NCI-H82 treated with DMSO at 0.1 percent for 48 hours (cell line): ENCODE measurements around the gene BMP2.

Experiments
- DNase-seq: peaks from one replicate; lab custom pipeline; 2025; ENCODE audit not compliant: unreplicated experiment; lab: John Stamatoyannopoulos, UW

The BMP2 gene

DNA sequence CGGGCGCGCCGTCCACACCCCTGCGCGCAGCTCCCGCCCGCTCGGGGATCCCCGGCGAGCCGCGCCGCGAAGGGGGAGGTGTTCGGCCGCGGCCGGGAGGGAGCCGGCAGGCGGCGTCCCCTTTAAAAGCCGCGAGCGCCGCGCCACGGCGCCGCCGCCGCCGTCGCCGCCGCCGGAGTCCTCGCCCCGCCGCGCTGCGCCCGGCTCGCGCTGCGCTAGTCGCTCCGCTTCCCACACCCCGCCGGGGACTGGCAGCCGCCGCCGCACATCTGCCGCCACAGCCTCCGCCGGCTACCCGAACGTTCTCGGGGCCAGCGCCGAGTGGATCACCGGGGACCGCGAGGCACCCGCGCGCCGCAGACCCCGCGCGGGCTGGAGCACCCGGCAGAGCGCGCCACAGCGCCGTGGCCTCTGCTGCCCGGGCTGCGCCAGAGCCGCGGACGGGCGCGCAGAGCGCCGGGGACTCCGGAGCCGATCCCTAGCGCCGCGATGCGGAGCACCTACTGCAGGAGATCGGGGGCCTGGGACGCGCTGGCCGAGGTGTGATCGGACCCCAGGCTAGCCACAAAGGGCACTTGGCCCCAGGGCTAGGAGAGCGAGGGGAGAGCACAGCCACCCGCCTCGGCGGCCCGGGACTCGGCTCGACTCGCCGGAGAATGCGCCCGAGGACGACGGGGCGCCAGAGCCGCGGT is at the start of gene BMP2:
Gene BMP2 (plus strand): TSS at position 151 of the 692 bp plus-strand sequence. CDS start 2,441 bp downstream, outside the sequence.
- DNase-seq, result no peak

DNA sequence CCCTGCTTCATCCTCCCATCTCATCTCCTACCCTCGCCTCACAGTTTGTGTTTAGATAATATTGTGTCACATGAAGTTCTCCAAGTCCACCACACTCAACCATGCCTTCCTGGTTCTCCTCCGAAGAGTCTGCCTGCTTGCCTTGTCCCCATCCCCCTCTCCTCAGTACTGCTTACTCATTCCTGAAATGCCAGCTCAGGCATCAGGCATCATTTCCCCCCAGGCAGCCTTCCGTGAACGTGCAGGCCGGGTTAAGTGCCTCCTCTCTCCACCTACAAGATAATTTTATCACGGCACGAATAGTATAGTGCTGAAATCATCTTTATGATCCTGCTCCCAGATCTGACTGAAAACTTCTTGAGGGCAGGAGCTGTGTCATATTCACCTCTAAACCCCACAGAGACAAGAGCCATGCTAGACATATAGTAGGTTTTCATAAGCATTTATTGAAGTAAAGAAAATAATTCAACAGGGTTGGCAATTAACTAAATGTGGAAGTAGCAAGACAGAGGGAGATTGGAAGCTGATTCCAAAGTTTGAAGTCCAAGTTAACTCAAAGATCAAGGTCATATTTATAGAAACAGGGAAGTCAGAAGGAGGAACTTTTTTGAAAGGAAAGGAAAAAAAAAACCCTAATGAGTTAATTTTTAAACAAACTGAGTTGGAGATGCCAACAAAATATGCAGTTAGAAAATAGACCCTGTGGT is 48.7 kb upstream of the BMP2 start:
- DNase-seq, result no peak

DNA sequence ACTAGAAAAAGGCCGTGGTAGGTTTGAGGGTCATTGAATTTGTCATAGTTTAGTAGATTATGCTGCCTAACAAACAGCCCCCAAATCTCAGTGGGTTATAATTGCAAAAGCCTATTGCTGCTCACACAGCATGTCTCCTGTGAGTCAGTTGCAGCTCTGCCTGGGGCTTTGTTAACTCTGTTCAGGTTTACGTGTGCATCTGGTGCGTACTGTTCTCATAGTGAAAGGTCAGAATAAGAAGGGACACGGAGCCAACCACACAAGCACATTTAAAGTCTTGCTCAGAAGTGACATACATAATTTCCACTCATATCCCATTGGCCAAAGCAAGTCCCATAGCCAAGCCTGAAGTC is 48.1 kb upstream of the BMP2 start:
- no peak for DNase-seq

DNA sequence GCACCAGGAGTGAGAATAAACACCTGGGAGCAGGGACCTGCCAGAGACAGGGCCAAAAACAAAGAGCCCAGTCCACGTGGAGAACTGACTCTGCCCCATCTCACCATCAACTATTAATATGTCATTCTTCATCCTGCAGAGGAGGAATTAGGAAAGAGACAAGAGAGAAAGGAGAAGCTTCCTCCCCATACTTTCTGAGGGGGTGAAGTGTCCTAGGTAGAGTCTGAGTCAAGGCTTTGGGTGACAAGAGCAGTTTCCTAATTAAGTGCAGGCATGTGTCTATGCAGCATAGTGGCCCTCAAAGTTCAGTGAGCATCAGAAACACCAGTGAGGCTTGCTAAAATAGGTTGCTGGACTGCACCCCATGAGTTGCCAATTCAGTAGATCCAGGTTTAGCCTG is 40.7 kb upstream of the BMP2 start:
- no peak for DNase-seq

DNA sequence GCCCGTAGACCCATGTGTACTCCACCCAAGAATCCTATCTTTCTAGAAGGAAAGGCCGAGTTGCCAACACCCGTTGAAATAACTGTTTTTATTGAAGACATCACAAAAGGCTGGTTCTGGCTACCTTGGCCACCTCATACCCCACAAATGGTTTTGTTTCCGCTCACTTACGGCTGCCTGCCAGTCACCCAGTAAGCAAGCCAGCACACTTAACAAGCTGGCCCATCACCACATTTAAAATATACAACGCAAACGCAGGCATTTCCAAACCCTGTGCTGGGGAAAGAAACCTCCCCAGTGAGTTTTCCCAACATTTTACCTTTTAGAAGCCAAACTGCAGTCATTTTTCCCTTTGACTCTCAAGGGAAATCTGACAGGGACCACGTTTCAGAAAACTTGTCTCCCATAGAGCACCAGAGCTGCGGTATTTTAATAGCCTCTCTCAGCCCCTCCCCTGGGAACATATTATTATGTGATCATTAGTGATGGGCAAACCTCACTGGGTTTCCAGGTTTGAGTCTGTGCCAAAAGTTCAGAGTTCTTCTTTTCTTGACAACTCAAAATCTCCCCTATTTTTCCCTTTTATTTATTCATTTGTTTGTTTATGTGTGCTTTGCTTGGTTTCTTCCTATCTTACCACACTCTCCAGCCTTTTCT is 36.7 kb upstream of the BMP2 start:
- DNase-seq, result no peak

DNA sequence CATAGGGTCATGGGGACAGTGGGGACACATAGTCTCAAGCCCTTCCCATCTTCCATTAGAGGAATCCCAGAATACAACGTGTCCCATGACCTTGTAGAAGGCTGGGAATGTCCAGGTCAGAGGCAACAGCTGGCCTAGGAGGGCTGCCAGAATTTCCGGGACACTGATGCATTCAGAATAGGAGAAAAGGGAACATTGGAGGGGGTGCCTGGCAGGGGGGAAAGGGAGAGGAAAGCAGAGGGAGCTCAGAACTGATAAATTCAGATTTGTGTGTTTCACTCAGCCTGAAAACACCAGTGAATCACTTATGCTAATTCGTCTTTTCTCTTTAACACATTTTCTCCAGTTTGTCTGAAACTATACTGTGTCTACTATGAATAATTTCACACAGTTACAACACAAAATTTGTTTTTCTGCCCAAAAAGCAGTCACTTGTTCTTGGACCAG is 35.5 kb upstream of the BMP2 start:
- DNase-seq, result no peak

DNA sequence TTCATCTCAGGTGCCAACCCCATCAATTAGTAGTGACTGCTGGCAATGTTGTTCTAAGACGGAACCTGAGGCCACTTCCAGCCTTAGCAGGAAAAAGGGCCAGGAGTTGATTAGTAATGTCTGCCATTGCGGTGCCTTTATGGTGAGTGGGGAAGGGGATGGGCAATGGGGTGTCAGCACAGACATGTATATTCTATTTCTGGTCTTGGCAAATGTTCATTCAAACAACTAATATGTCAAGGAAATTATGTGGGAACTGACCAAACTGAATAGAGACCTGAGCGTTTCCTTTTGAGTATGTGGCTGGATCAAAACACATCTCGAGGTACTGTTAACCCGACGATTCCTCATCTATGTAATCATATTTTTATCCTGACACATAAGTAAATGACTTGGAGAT is 34.6 kb upstream of the BMP2 start:
- DNase-seq, result no peak

DNA sequence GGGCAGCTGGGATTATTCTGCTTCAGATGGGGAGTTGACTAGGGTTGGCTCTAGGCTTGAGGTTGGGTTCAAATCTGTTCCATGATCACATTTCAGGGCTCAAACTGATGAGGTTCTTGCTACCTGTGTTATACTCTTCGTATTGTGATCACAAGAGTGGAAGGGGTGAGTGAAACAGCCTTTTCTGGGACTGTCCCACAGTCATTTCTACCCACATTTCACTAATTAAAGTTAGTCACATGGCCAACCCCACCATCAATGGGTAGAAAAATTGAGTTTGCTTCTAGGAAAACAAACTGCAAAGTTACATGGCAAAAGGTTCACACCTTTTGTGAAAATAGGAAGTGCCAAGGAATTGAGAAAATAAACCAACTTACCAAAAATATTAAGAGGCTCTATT is 33.5 kb upstream of the BMP2 start:
- no peak for DNase-seq

DNA sequence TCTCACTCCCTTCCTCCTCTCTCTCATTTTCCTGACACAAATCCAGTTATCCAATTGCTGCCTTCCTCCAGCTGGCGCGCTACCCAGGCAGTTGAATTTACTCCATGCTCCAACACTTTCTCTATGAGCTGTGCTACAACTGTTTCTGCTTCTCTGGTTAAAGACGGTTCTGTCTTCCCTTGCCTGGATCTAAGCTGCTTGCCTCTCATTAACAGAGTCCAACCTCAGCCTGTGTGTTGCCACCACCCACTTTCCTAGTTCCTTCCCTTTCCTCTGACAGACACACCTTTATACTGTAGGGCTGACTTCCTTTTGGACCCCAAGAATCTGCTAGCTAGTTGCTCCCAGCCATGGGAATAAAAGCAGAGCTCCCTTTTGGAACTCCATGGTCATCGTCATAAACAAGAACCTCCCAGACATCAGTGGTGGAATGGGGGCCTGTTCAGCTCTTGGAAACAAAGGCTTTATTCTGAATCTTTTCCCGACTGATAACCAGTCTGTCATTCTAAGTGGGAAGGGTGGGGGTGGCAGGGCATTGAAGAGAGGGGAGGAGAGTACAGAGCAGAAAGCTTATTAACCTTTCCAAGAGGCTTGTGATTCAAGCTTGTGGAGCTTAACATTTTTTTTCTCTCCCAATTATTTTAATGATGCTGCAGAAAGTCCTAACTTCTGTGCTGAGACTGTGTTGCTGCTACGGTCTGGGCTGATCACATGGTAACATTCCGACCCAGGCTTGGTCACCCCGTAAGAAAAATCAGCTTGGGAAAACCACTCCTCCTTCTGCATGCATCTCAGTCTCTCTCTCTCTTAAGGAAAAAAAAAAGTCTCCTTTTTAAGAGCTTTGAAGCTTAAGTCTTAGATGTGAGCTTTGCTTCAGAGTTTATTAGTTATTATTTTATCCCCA is 31.3 kb upstream of the BMP2 start:
- peak; percentile 17 for DNase-seq

DNA sequence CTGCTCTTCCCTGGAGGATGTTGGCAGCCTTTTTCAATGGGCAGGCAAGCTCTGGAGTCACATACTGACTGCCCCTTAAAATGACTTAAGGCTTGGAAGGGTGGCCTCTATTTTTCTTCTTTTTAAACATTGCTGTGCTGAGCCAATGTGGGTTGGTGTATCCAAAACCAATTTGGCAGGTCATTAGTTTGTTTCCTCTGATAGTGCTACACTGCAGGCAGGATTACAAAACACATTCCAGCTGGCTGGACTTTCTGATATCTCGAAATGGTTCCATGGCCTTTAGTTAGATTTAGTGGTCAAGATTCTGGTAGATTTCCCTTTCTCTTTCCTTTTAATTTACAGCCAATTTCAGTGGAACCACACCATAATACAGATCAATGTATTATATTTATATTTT is 28.1 kb upstream of the BMP2 start:
- no peak for DNase-seq

DNA sequence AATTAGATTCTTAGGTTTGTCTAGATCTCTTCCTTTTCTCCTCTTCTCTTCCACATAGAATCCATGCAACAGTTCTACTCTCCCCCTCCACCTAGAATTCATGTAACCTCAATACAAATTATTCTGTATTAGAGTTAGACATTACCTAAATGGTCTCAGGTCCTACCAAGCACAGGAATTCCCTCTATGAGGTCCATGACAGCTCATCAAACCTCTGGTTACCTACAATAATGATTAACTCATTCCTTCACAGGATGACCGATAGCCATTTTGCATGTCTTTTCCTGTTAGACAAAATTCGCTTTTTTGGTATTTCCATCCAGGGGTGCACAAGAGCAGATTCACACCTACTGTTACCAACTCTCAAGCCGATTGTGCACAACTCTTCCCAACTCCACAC is 27.4 kb upstream of the BMP2 start:
- DNase-seq, result no peak

DNA sequence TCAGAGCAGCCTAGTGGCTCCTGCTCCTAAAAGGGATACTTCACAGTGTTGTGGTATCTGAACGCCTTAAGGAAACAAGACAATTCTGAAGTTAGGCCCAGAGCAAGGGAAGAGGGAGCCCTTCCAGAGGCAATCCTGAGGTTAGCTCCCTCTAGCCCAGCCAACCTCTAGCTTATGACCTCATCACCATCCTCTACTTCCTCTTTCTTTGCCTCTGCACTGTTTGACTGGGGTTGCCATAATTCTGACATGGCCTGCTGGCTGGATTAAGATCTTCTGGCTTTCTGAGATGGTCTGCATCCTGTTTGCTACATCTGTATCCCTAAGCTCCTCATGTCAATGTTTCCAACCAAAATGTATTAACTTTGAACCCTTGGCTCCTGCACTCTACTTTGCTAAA is 23.3 kb upstream of the BMP2 start:
- DNase-seq, result no peak

DNA sequence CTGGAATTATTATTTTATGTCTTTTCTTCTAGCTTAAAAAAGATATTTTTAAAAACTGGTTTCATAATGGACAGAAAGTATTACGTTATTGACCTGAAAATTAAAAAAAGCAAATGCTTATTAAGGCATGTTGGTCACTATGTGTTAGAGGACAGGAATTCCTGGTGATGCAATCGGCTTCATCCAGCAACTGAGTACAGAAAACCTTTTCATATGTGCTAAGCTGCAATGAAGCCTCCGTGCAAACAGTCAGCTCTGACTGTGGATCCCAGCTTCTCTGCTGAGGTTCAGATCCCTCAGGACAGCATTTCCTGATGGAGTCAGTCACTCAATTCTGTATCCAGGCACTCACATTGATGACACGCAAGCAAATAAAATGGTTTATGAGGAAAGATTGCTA is 22.7 kb upstream of the BMP2 start:
- no peak for DNase-seq

DNA sequence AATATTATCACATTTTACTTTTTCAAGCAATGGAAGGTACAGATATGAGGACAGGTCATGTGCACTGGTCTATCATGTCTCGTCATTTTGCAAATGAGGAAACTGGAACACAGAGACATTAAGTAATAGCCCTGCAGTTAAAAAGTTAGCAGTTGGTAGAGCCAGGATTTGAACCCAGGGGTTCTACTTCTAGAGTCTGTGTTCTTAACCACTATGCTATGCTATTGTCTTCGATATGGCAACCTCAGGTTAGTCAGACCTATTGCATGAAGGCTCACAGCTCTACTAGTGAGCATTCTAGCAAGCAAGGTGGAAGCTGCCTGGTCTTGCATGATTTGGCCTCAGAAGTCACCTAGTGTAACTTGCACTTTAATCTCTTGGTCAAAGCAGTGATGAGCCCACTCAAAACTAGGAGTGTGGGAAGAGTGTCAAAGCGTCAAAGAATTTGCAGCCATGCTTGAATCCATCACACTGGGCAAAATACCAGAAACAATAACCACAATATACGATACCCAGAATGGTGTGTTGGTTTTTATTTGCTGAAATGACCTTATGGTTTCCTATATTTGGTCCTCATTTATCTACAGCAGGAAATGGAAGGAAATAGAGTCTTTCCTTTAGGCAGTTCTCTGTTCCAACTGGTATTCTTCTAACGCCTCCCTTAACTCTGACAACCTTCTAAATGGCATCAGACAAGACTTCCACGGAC is 20.4 kb upstream of the BMP2 start:
- DNase-seq, result no peak

DNA sequence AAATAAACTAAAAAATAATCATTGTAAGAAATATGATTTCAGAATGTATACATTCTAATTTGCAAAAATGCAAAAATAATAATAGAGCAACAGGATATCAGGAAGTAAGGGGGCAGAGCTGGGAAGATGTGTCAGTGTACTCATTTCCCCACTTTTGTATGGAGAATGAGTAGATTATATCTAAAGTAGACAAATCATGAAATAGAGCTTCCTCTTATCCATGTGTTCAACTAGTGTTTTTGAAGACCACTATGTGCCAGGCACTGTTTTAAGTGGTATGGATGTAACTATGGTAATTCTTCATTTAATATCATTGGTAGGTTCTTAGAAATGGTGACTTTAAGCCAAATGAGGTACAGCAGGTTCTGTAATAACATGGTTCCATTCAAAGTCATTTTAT is 17.0 kb upstream of the BMP2 start:
- no peak for DNase-seq

DNA sequence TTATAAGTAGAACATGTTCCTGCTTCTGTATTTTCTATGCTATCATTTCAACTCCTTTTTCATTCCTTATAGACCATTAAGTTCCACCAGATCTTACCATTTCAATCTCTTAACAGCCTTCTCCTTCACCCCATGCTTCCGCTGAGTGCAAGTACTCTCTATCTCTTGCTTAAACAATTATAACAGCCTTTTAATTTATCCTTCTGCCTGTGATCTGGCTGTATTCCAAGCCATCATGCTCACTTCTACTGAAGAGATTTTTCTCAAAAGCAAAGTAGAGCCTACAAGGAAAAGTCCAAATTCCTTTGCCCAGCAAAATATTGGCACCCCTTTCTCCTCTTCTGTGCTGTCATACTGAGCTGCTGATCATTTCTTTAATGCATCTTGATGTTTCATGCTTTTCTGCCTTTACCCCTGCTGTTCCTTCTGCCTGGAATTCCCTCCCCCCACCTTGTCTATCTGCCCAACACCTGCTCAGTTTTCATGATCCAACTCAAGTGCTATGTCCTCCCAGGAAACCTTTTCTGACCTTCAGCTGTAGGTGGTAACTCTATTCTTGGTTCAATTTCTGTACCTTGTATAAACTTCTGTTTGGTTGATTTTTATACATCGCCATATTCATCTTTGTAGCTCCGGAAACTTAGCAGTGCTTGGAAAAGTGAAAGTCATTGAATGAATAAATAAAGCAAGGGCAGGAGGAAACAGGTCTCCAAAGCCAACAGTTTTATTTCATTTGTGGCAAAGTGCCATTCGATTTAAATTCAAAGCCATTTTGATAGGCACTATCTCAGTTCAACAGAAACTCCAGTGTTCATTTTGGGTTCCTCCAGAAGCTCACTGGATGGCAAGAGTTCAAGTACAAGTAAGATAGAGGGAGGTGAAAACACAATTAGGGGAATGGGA is 10.5 kb upstream of the BMP2 start:
- no peak for DNase-seq

DNA sequence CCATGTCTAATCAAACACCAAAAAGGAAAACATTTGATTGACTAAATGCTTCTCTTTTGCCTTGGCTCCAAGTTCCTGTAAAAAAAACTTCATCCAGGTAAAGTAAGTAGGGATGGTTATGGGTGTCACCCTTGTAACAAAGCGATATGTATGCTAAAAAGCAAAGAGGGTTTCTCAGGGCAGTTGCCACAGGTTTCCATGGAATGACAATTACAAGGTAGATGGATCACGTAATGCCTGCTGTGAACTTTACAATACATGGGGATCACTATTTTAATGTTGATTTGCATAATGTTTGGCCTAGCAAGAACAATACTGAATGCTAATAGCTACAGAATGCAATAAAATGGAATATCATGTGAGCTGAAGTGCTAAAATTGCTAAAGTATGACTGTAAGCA is 2.9 kb upstream of the BMP2 start:
- no peak for DNase-seq

DNA sequence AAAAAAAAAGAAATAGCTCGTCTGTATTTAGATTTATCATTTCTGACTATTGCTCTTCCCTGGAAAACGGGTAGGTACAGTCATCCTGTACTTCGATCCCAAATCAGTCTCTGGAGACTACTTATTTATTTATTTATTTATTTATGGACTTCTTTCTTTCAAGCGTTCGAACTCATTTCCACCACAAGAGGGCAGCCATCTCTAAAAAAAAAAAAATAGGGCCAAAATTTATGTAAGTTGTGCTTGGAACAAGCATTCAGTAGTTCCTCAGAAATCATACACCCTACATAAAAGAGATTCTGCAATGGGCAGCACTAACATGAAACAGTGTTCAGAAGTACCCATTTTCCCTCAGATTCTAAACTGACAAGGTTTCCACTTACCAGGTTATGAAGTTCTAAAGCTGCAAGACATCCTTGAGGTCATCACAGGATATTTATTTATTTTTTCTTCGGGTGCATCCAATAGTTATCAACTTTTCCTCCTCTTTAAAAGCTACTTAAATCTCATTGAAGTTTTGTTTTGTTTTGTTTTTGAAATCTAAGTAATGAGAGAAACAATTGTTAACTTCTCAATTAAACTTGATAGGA is 1.9 kb upstream of the BMP2 start:
- DNase-seq, result peak; percentile 59

DNA sequence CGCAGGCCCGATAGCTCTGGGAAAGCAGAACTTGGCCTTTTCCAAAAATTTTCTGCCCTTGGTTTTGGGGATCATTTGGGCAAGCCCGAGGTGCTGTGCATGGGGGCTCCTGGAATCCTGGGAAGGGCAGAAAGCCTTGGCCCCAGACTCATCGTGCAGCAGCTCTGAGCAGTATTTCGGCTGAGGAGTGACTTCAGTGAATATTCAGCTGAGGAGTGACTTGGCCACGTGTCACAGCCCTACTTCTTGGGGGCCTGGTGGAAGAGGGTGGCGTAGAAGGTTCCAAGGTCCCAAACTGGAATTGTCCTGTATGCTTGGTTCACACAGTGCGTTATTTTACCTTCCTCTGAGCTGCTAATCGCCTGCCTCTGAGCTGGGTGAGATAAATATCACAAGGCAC is 1.1 kb upstream of the BMP2 start:
- DNase-seq, result no peak
